HepG2 (cell line): ENCODE results near the gene MMP7. TPM values are rescaled to one million over a fixed set of nuclear protein-coding genes. Genes with fewer than 3 reads are reported as not detected.

Experiments used
- GATAD2A ChIP-seq: IDR thresholded peaks from 2 replicates; pipeline ENCODE4 v1.6.1; 2016
- HNF4G ChIP-seq, 2 experiments: sonication (generic) in 1 of 2; formaldehyde crosslinking in 1 of 2; IDR thresholded peaks; 2 replicates each; pipeline versions ENCODE4 v1.4.0 to v1.6.1; 2011 to 2020; ENCODE audit warnings: borderline replicate concordance in 2 of 2, low read depth in 2 of 2, mild to moderate bottlenecking in 2 of 2, low read length in 1 of 2, missing genetic modification reagents in 1 of 2, moderate library complexity in 1 of 2
- NBN ChIP-seq: fragments of 450-650 bp; conservative IDR thresholded peaks from 2 replicates; pipeline ENCODE4 v1.6.1; 2017
- NFRKB ChIP-seq: fragments of 450-650 bp; IDR thresholded peaks from 2 replicates; pipeline ENCODE4 v1.6.1; 2017
- SAFB2 ChIP-seq: sonication (generic); formaldehyde crosslinking; IDR thresholded peaks from 2 replicates; pipeline ENCODE4 v1.5.1; 2020; ENCODE audit warnings: missing genetic modification reagents, low read depth, mild to moderate bottlenecking, borderline replicate concordance
- TP53 ChIP-seq: sonication (generic); formaldehyde crosslinking; conservative IDR thresholded peaks from 2 replicates; pipeline ENCODE4 v1.4.0; 2020; ENCODE audit warnings: missing genetic modification reagents
- ZNF296 ChIP-seq: sonication (generic); formaldehyde crosslinking; conservative IDR thresholded peaks from 2 replicates; pipeline ENCODE4 v1.5.0; 2020; ENCODE audit warnings: mild to moderate bottlenecking, missing genetic modification reagents
- ZNF550 ChIP-seq: sonication (generic); formaldehyde crosslinking; IDR thresholded peaks from 2 replicates; pipeline ENCODE4 v1.4.0; 2020; ENCODE audit warnings: mild to moderate bottlenecking, missing genetic modification reagents, borderline replicate concordance
- ZNF609 ChIP-seq: sonication (generic); formaldehyde crosslinking; IDR thresholded peaks from 2 replicates; pipeline ENCODE4 v1.4.0; 2020; ENCODE audit warnings: mild to moderate bottlenecking, missing genetic modification reagents, borderline replicate concordance
- polyA plus RNA-seq, 8 experiments: library from polyadenylated mRNA; depleted of rRNA in 3 of 8; stranded (reverse) in 7 of 8; unstranded in 1 of 8; fragments of >200 nt; fragmentation: Illumina TruSeq in 4 of 8; extraction: Trizol in 4 of 8; gene quantifications; 2 replicates each; pipeline versions ENCODE4 v1.2.1 to v1.2.3, GENCODE V29; 2011 to 2016; ENCODE audit warnings: low read depth in 4 of 8, missing spikeins in 1 of 8, mixed read lengths in 1 of 8; ENCODE audit not compliant: insufficient read depth in 1 of 8
- total RNA-seq, 5 experiments: library from RNA; depleted of rRNA; stranded (reverse); fragments of >200 nt; fragmentation: Illumina TruSeq; extraction: Trizol; gene quantifications; 2 replicates each; pipeline ENCODE4 v1.2.3, GENCODE V29; 2016; ENCODE audit warnings: low read depth in 1 of 5

MMP7 gene
- total and polyA plus RNA-seq, 2 of the 13 experiments (the other 11 are each of a cell fraction or from before 2014, with no cell fraction given) = 0.17 TPM; not detected in 1

GRCh38 chr11:102553835-102554282 lies 23.3 kb upstream of the MMP7 start (continued):
- no peak for TF ChIP-seq HNF4G (IDR thresholded peaks at IDR 0.05; ENCODE audit: borderline replicate concordance, low read depth, low read length)
- TF ChIP-seq HNF4G (CRISPR knock-in tag; IDR thresholded peaks at IDR 0.05; ENCODE audit: borderline replicate concordance, low read depth) = no peak
- TF ChIP-seq ZNF550 (CRISPR knock-in tag) = no peak
- no peak for TF ChIP-seq SAFB2
- TF ChIP-seq NBN = no peak
- TF ChIP-seq NFRKB = no peak
- 0 out of 2 replicates have a peak, but pooled peaks have one; percentile 13 for TF ChIP-seq GATAD2A (CRISPR knock-in tag)
- TF ChIP-seq TP53 (CRISPR knock-in tag) = no peak
- no peak for TF ChIP-seq ZNF296
- no peak for TF ChIP-seq ZNF609 (CRISPR knock-in tag)
- TF ChIP-seq, all 625 proteins: peak for 18
